KG1 (cell line): ENCODE measurements around the gene C10orf53.
"Not testable (repeated sequence)": the region's sequence is repeated elsewhere in the genome, so short reads cannot be mapped to it uniquely, and the experiment has no call there.

Source experiments
- DNase-seq: peaks from one replicate; lab custom pipeline; 2025; lab: John Stamatoyannopoulos, UW

The C10orf53 gene

GRCh38 chr10:49688261-49688846 is 8.9 kb downstream of the C10orf53 start:
- no peak for DNase-seq

- no peak for DNase-seq
Measured at GRCh38 chr10:49688920-49689319, 9.5 kb downstream of the C10orf53 start.

- no peak for DNase-seq
Measured at GRCh38 chr10:49689882-49690510, 10.5 kb downstream of the C10orf53 start.

DNA sequence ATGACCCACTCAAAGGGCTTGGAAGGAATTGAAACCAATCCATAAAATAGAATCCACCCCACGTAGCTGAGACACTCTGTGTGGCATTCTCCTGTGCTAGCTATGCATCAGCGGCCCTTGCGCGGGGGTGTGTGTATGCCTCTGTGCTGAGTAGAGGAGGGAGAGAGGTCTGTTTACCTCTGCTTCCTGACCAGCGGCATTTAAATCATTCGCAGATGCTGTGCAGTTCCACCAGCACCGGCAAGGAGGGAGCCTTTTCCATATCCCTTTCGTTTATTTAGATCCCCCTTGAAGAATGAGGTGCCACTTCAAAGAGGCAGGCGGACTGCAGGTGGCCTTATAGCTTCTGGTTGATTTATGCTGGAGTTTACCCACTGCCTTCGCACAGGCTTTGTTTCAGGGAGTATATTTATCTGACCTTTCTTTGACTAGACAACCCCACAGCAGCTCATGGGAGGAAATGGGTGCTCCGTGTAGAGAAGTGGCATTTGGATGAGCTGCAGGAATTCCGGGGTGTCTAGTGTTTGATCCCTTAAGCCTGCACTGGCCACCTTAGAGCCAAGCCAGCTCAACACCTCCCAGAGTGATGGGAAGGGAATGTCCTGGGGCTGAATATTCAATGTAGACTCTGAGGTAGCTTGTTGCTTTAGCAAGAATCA is 11.4 kb downstream of the C10orf53 start:
- DNase-seq: no peak

- DNase-seq: no peak
Measured at GRCh38 chr10:49691588-49691987, 12.1 kb downstream of the C10orf53 start.

GRCh38 chr10:49694466-49694865 is 15.0 kb downstream of the C10orf53 start:
- no peak for DNase-seq

DNA sequence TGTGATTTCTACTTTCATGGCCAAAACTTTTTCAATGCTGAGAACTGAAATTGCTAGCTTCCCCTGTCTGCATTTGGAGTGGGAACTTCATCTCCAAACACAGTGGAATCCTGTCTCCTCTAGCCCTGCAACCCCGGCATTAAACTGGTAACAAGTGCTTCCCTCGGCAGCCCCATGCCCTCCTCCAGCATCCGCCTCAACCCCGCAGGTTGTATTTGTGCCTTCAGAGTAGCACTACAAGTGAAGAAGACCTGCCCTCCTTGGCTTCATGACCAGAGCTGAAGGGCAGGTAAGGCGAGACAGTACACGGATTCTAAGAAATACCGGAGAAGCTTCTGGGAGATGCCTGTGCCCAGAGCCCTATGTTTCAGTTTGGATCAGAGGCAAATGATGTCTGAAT is 16.9 kb downstream of the C10orf53 start:
- DNase-seq: no peak

GRCh38 chr10:49698679-49699078 is 19.2 kb downstream of the C10orf53 start:
- no peak for DNase-seq

GRCh38 chr10:49700211-49700610 is 20.8 kb downstream of the C10orf53 start:
- DNase-seq: no peak

GRCh38 chr10:49700997-49701396 is 21.5 kb downstream of the C10orf53 start:
- no peak for DNase-seq

DNA sequence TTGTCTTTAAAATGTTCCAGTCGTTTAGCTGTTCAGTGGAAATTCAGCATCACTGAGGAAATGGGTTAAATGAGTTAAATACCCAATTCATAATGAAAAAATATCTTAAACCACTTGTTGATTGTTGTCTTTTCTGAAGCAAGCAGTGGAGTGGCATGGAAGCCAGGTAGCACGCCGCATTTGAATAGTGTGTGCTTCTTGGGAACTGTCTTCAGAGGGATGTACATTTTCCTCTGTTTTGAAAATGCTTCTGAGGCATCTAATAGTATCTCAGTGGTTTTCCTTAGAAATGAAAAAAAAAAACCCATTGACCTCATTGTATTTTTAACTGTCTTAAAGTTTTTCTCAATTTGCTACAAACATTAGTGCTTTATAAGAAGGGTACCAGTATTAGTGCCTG is 28.1 kb downstream of the C10orf53 start:
- DNase-seq: no peak

DNA sequence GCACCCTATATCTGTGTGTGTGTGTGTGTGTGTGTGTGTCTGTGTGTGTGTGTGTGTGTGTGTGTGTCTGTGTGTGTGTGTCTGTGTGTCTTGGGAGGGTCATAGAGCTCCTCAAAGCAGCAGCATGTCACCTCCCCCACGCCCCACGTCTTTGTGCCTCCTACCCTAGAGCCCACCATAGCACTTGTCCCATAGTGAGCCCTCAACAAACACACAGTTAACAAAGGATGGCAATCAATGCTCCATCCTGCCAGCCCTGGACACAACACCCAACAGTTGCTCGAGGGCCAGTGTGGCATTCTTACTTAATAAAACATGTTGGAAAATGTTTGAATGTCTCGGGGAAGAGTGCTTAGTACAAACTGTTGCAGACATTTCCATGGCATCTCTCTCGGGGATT is 30.5 kb downstream of the C10orf53 start:
- no peak for DNase-seq

DNA sequence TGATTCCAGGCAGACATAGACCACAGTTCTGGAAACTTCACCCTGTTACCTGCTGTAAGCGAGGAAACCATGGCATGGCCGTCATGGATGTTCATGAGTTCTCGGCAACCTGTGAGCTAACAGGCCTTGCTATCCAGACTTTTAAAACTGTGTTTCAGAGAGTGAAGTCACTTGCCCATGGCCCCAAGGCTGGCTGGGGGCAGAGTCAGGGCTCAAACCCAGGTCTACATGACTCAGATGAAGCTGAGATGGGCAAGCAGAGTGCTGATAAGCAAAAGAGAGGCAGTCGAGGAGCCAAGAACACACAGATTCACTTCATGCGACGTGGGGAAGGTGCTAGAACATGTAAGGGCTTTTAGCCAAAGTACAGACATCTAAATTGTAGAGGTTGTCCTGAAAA is 31.5 kb downstream of the C10orf53 start:
- DNase-seq: no peak

GRCh38 chr10:49711481-49711880 is 32.0 kb downstream of the C10orf53 start:
- no peak for DNase-seq

DNA sequence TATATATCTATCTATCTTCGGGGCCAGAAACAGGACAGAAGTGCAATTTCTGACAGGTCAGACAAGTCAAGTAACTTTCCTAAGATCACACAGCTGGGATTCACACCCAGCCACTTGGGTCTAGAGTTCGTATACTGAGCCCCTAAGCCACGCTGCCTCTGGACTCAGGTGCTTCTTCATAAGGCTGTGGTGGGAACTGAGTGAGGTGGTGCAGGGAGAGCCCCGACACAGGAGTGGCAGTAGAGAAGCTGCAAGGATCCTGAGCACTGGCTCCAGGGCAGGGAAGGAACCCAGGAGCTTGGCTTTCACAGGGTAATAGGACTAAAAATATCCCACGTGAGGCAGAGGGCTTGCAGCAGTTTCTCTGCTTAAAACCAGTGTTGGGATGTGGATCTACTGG is 33.8 kb downstream of the C10orf53 start:
- DNase-seq: no peak

- not testable (repeated sequence) for DNase-seq
Measured at GRCh38 chr10:49715157-49715556, 35.7 kb downstream of the C10orf53 start.

GRCh38 chr10:49726593-49726992 is 47.1 kb downstream of the C10orf53 start:
- DNase-seq: no peak

DNA sequence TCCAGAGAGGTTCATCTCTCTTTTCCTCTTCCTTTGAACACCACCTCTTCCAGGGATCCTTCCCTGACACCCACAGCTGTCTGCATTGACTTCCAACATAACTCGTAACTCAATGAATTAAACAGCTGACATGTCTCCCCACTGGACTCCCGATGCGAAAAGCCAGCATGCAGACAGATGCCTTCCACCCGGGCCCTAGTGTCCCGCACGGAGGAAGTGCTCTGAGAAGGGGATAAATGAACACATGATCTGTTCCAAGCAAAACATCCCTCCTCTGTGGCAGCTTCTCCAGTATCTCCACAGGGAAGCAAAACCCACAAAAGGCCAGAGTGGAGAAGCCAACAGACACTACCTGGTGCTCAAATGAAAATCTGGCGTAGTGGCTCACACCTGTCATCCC is 54.4 kb downstream of the C10orf53 start:
- DNase-seq: no peak

DNA sequence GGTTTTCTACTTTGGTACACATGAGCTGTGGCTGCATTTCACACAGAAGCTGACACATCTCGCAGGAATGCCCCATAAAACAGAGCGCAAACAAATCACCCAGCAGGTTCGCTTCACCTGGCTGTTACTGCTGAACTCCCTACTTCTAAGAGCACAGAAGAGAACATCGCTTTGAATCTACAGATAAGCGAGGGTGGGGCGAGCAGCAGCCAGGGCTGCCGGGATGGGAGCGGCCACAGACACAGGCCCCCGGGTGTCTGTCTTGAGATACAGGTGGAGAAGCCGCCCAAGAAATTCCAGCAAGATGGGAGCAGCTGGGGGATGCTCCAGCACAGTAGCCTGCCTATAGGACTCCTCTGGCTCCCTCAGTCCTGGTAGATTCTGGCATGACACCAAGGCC is 55.2 kb downstream of the C10orf53 start:
- no peak for DNase-seq

DNA sequence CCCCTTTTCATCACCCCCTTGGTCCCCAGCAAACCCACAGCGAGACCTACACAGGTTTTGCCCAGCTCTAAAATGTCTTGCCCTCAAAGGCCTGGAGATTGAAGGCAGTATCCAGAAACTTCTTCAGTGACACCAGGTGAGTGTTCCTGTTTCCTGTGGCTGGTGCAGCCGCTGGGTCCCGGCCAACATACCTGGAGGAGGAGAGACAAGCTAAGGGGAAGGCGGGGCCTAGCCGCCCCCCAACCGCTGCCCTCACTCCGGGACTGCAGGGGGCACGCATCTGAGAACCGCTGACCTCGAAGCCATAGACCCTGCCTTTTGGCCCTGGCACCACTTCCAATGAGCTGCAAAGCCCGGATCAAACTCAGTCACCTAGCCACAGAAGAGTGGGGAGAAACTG is 55.7 kb downstream of the C10orf53 start:
- DNase-seq: no peak

- DNase-seq: no peak
Measured at GRCh38 chr10:49735848-49736563, 56.6 kb downstream of the C10orf53 start.

- DNase-seq: no peak
Measured at GRCh38 chr10:49736564-49737113, 57.2 kb downstream of the C10orf53 start.
